ENCODE results near the gene MAD2L2. TPM values are rescaled to one million over a fixed set of nuclear protein-coding genes. Genes with fewer than 3 reads are reported as not detected.
A peak's percentile ranks its signal among the peaks of the same experiment; 100 is the strongest.

Gene MAD2L2
- polyA plus RNA-seq (ENCODE audit: low read depth in 6 of 6): 10 to 100 TPM; 43.6 to 75.4 (median 56.2) TPM

DNA sequence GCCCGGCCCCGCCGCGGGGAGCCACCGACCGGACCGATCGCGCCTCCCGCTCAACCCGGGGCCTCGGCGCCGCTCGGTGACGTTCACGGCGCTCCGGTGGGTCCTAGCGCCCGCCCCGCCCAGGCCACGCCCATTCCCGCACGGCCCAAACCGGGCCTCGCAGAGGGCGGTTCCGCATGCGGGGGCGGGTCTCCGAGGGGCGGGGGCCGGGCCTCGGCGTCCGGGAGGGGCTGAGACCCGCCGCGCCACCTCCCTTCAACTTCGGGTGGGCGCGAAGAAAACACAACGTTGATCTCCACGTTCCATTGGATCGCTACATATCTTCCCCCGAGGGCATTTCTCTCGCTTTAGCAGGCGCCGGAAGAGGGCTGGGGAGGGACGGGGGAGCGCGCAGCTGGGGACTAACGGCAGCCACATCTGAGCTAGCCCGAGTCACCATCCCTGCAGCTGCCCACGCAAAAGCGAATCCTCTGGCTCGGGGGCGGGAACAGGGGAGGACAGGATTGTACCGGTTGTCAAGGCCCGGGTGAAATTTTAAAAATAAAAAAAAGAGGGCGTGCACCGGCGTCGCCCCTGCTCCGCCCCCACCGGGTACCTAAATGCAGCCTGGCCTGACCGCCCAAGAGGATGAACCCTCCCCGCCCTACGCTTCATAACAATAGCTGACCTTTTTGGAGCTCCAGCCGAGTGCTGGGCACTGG is at the start of gene MAD2L2:
Gene MAD2L2, minus strand, starts transcription at position 78 of the 701 bp plus-strand sequence. CDS start 547 bp downstream, outside the sequence.
- no peaks in the 10 kb centered on the region for H3K9me3 Mint-ChIP-seq
- DNase-seq (peak; percentile 90), ATAC-seq (ENCODE audit: low read depth in 2 of 2) (peak; percentile 90 to 94)
- peaks cover 9 to 33% (median 27%) of the 10 kb centered on the region in 3 donors for H3K4me1 Mint-ChIP-seq
- H3K27ac Mint-ChIP-seq: peak within 1 kb of the TSS; percentile 79 to 96 (median 86)
- peak within 1 kb of the TSS; percentile 90 to 98 (median 96) for H3K4me3 Mint-ChIP-seq
- no peaks in the 10 kb centered on the region for H3K27me3 Mint-ChIP-seq
- no peaks in the 10 kb centered on the region for H3K36me3 Mint-ChIP-seq

- H3K4me1 Mint-ChIP-seq: peaks cover 27 to 49% (median 38%) of the 10 kb centered on the region in 3 donors
- peak; percentile 96 to 97 for ATAC-seq (ENCODE audit: low read depth in 2 of 2)
These were observed 49.5 kb upstream of the MAD2L2 start for GRCh38 chr1:11730429-11730891.

DNA sequence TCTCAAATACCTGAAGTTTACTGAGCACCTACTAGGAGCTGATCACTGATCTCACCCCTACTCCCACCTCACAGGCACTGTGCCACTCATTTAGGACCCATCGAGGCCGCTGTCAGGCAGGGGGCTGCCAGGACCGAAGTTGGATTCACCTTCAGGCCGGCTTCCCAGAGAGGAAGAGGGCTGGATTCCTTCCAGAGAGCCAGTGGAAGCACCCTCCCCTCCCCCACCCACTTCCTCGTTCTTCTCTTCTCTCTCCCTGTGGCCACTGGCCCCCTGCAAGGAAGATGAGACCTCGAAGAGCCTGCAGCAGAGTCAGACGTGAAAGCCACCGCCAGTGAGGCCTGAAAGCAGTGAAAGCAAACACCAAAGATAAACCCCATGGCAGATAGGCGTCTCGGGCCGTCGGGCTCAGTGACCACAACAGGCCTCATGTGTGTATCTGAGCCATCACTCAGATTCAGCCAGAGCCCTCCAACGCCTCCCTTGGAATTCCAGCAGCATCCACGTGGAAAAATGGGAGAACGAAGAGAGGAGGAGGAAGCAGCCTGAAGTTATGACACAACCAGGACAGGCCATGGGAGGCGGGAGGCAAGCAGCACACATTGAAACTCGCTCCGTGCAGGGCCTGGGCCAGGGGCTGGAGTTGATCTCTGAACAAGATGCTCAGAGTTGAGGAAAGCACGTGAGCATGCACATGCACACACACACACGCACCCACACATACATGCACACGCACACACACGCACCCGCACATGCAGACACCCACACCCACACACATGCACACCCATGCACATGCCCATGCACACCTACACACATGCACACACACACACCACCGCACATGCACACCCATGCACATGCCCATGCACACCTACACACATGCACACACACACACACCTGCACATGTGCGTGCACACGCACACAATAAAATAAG is 48.8 kb upstream of the MAD2L2 start:
- Mint-ChIP-seq H3K4me1 (peaks cover 29 to 49% (median 42%) of the 10 kb centered on the region in 3 donors), H3K27me3 (no peaks in the 10 kb centered on the region), H3K9me3 (no peaks in the 10 kb centered on the region), H3K36me3 (no peaks in the 10 kb centered on the region), H3K27ac (peak overlapping the region in 5 of 6 donors; percentile 82 to 95 (median 92)), H3K4me3 (peak overlapping the region; percentile 83 to 96 (median 90))
- DNase-seq (no peak), ATAC-seq (ENCODE audit: low read depth in 2 of 2) (peak in 1 of 2 donors; percentile 23)

More at GRCh38 chr1:11730429-11730891, 49.5 kb upstream of the MAD2L2 start:
- peak overlapping the region; percentile 83 to 96 (median 90) for H3K4me3 Mint-ChIP-seq
- H3K27me3 Mint-ChIP-seq: no peaks in the 10 kb centered on the region
- H3K36me3 Mint-ChIP-seq: no peaks in the 10 kb centered on the region
- DNase-seq: peak; percentile 64
- no peaks in the 10 kb centered on the region for H3K9me3 Mint-ChIP-seq
- peak overlapping the region; percentile 60 to 97 (median 94) for H3K27ac Mint-ChIP-seq

- Mint-ChIP-seq H3K27me3 (no peaks in the 10 kb centered on the region), H3K36me3 (no peaks in the 10 kb centered on the region), H3K4me1 (peaks cover 29 to 49% (median 46%) of the 10 kb centered on the region in 3 donors), H3K27ac (peak overlapping the region in 1 of 6 donors; percentile 51), H3K9me3 (no peaks in the 10 kb centered on the region), H3K4me3 (peak overlapping the region in 3 of 8 donors; percentile 29 to 94 (median 84))
- no peak for ATAC-seq (ENCODE audit: low read depth in 2 of 2)
- no peak for DNase-seq
These were observed 48.2 kb upstream of the MAD2L2 start for GRCh38 chr1:11729155-11729497.

DNA sequence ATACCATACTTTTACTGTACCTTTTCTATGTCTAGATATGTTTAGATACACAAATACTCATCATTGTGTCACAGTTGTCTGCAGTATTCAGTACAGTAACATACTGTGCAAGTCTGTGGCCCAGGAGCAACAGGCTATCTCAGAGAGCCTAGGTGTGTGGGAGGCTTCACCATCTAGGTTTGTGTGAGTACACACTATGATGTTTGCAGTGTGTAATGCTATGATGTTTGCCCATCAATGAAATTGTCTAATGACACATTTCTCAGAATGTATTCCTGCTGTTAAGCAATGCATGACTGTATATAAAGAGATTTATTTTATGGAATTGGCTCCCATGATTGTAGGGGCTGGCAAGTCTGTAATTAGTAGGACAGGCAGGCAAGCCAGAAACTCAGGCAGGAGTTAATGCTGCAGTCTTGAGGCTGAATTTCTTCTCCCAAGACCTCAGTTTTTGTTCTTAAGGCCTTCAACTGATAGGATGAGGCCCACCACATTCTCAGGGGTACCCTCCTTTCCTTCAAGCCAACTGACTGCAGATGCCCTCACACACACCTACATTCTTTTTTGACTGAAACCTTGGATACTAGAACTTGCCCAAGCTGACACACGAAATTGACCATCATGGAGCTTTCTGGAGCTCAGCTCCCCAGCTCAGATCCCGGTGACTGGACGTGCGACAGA is 47.3 kb upstream of the MAD2L2 start:
- DNase-seq (no peak), ATAC-seq (ENCODE audit: low read depth in 2 of 2) (no peak)
- H3K36me3 Mint-ChIP-seq: no peaks in the 10 kb centered on the region
- H3K27ac Mint-ChIP-seq: no peak overlapping the region
- H3K4me1 Mint-ChIP-seq: peaks cover 29 to 49% (median 46%) of the 10 kb centered on the region in 3 donors
- H3K9me3 Mint-ChIP-seq: no peaks in the 10 kb centered on the region
- H3K4me3 Mint-ChIP-seq: peak overlapping the region in 2 of 8 donors; percentile 16 to 78
- no peaks in the 10 kb centered on the region for H3K27me3 Mint-ChIP-seq

GRCh38 chr1:11727119-11727518 is 46.2 kb upstream of the MAD2L2 start:
- ATAC-seq (ENCODE audit: low read depth in 2 of 2) (no peak), DNase-seq (no peak)
- Mint-ChIP-seq H3K4me3 (peak overlapping the region in 1 of 8 donors; percentile 29), H3K27me3 (no peaks in the 10 kb centered on the region), H3K9me3 (no peaks in the 10 kb centered on the region), H3K4me1 (peaks cover 29 to 45% (median 42%) of the 10 kb centered on the region in 3 donors), H3K27ac (no peak overlapping the region), H3K36me3 (no peaks in the 10 kb centered on the region)

- DNase-seq: no peak
- H3K36me3 Mint-ChIP-seq: no peaks in the 10 kb centered on the region
- H3K27ac Mint-ChIP-seq: peak overlapping the region in 1 of 6 donors; percentile 76
- no peaks in the 10 kb centered on the region for H3K27me3 Mint-ChIP-seq
- no peaks in the 10 kb centered on the region for H3K9me3 Mint-ChIP-seq
- ATAC-seq (ENCODE audit: low read depth in 2 of 2): peak in 1 of 2 donors; percentile 13
- H3K4me1 Mint-ChIP-seq: peaks cover 20 to 32% (median 27%) of the 10 kb centered on the region in 3 donors
- peak overlapping the region in 2 of 8 donors; percentile 34 to 35 for H3K4me3 Mint-ChIP-seq
These were observed 44.7 kb upstream of the MAD2L2 start for GRCh38 chr1:11725616-11726015.

GRCh38 chr1:11722538-11722937 is 41.6 kb upstream of the MAD2L2 start:
- no peak for DNase-seq
- no peak overlapping the region for H3K4me3 Mint-ChIP-seq
- ATAC-seq (ENCODE audit: low read depth in 2 of 2): no peak
- H3K36me3 Mint-ChIP-seq: no peaks in the 10 kb centered on the region
- no peaks in the 10 kb centered on the region for H3K27me3 Mint-ChIP-seq
- H3K9me3 Mint-ChIP-seq: no peaks in the 10 kb centered on the region
- peaks cover 16 to 29% (median 22%) of the 10 kb centered on the region in 3 donors for H3K4me1 Mint-ChIP-seq
- no peak overlapping the region for H3K27ac Mint-ChIP-seq

DNA sequence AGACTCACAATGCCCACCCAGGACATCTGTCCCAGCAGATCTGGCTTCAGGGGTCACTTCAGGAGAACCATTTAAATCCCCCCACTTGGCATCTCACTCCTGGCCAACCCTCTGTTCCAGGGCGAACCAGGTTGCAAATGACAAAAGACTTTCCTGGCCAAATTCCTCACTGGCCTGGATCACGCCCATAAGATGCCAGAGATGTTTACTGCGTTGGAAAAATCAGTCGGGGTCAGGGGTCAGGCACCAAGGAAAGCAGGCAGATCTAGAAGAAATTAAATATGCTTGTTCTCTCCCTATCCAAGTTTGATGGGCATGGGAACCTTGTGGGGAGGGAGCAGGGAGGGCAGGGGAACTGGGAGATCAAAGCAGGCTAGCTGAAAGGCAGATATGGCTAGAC is 40.4 kb upstream of the MAD2L2 start:
- H3K4me1 Mint-ChIP-seq: peaks cover 16 to 29% (median 22%) of the 10 kb centered on the region in 3 donors
- no peaks in the 10 kb centered on the region for H3K27me3 Mint-ChIP-seq
- no peak overlapping the region for H3K27ac Mint-ChIP-seq
- H3K36me3 Mint-ChIP-seq: no peaks in the 10 kb centered on the region
- ATAC-seq (ENCODE audit: low read depth in 2 of 2) (no peak), DNase-seq (no peak)
- peak overlapping the region in 2 of 8 donors; percentile 19 to 35 for H3K4me3 Mint-ChIP-seq
- no peaks in the 10 kb centered on the region for H3K9me3 Mint-ChIP-seq

- Mint-ChIP-seq H3K36me3 (no peaks in the 10 kb centered on the region), H3K4me1 (peaks cover 13 to 23% (median 16%) of the 10 kb centered on the region in 3 donors), H3K27me3 (no peaks in the 10 kb centered on the region), H3K9me3 (no peaks in the 10 kb centered on the region), H3K4me3 (peak overlapping the region in 2 of 8 donors; percentile 19 to 93), H3K27ac (peak overlapping the region in 1 of 6 donors; percentile 95)
- ATAC-seq (ENCODE audit: low read depth in 2 of 2) (no peak), DNase-seq (no peak)
These were observed 39.6 kb upstream of the MAD2L2 start for GRCh38 chr1:11720525-11720924.

DNA sequence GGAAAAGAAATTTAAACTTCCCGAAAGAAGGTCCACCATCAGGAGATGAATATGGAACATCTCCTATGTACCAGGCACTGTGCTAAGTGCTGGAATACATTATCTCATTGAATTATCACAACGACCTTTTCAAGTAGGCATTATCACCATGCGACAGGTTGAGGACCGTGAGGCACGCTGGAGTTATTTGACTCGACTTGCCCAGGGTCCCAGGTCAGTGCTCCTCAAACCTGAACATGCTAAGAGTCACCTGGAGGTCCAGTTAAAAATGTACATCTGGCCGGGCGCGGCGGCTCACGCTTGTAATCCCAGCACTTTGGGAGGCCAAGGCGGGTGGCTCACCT is 39.1 kb upstream of the MAD2L2 start:
- no peaks in the 10 kb centered on the region for H3K36me3 Mint-ChIP-seq
- peak overlapping the region in 4 of 6 donors; percentile 84 to 97 (median 92) for H3K27ac Mint-ChIP-seq
- ATAC-seq (ENCODE audit: low read depth in 2 of 2): no peak
- DNase-seq: no peak
- H3K4me3 Mint-ChIP-seq: peak overlapping the region in 7 of 8 donors; percentile 85 to 96 (median 89)
- H3K9me3 Mint-ChIP-seq: no peaks in the 10 kb centered on the region
- no peaks in the 10 kb centered on the region for H3K27me3 Mint-ChIP-seq
- peaks cover 10 to 17% (median 12%) of the 10 kb centered on the region in 3 donors for H3K4me1 Mint-ChIP-seq

DNA sequence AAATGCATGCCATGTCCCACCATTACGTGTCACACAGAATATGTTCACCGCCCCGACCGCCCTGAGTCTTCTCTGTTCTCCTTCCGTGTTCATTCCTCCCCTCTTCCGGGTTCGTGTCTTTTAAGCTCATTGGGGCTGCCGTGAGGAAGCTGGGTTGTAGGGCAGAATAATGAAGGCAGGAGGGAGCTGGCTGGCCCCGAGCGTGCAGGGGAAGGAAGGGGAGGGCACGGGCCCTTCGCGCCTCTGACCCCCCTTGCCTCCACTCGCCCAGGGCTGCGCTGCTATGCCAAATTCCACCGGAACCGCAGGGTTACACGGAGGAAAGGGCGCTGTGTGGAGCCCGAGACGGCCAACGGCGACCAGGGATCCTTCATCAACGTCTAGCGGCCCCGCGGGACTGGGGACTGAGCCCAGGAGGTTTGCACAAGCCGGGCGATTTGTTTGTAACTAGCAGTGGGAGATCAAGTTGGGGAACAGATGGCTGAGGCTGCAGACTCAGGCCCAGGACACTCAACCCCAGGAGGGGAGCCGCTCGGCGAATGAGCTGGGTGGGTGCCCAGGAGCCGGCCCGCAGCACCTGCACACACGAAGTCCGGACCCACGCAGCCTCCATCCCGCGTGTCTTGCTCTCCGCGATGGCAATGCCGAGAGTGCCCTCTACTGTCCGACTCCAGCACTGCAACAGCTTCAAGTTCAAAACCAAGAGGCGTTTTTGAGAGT is 38.5 kb upstream of the MAD2L2 start:
- Mint-ChIP-seq H3K27me3 (no peaks in the 10 kb centered on the region), H3K9me3 (no peaks in the 10 kb centered on the region), H3K27ac (peak overlapping the region; percentile 64 to 97 (median 86)), H3K36me3 (no peaks in the 10 kb centered on the region), H3K4me1 (peaks cover 10 to 13% (median 12%) of the 10 kb centered on the region in 3 donors), H3K4me3 (peak overlapping the region; percentile 85 to 96 (median 90))
- DNase-seq (peak; percentile 79), ATAC-seq (ENCODE audit: low read depth in 2 of 2) (peak; percentile 88 to 91)
